Erythroblast (primary cell): ENCODE results near the gene HLA-DQB1.
"Not testable (repeated sequence)": the region's sequence is repeated elsewhere in the genome, so short reads cannot be mapped to it uniquely, and the experiment has no call there.

Experiments
- GATA1 ChIP-seq: IDR thresholded peaks from 2 replicates; pipeline ENCODE4 v1.6.1; 2011; ENCODE audit warnings: low read depth, mild to moderate bottlenecking, control low read depth, low read length, moderate library complexity
- POLR2A ChIP-seq: IDR thresholded peaks from 2 replicates; pipeline ENCODE4 v1.6.1; 2011; ENCODE audit warnings: mild to moderate bottlenecking, low read length

- TF ChIP-seq POLR2A, GATA1: not testable (repeated sequence)
Observed at GRCh38 chr6:32705164-32705563, 38.7 kb upstream of the HLA-DQB1 start.
